AG10803 (cell line): ENCODE data around the gene COL21A1.

Source experiments
- DNase-seq: peaks from one replicate; pipeline ENCODE4 v3.0.0; 2010; ENCODE audit warnings: low read depth
- H3K4me3 ChIP-seq: 2 replicates; pipeline ENCODE4 v1.5.1; 2011; ENCODE audit warnings: mild to moderate bottlenecking, low read length, control low read depth
- CTCF ChIP-seq: conservative IDR thresholded peaks from 2 replicates; pipeline ENCODE4 v1.5.1; 2011; ENCODE audit warnings: mild to moderate bottlenecking, low read length, control low read depth, inconsistent platforms

The COL21A1 gene

GRCh38 chr6:56235245-56235644, 12.1 kb downstream of the COL21A1 start:
- no peak overlapping the region for H3K4me3 ChIP-seq
- no peak for DNase-seq
- TF ChIP-seq CTCF: no peak

GRCh38 chr6:56232436-56232835, 14.9 kb downstream of the COL21A1 start:
- H3K4me3 ChIP-seq: no peak overlapping the region
- DNase-seq: no peak
- TF ChIP-seq CTCF: no peak

- no peak for TF ChIP-seq CTCF
- DNase-seq: no peak
- no peak overlapping the region for H3K4me3 ChIP-seq
Observed at GRCh38 chr6:56231827-56232226, 15.6 kb downstream of the COL21A1 start.

GRCh38 chr6:56230976-56231566, 16.3 kb downstream of the COL21A1 start:
- no peak overlapping the region for H3K4me3 ChIP-seq
- TF ChIP-seq CTCF: no peak
- DNase-seq: no peak

GRCh38 chr6:56227071-56227879, 20.1 kb downstream of the COL21A1 start:
- DNase-seq: peak; percentile 93
- no peak overlapping the region for H3K4me3 ChIP-seq
- TF ChIP-seq CTCF: no peak

- TF ChIP-seq CTCF: no peak
- DNase-seq: peak; percentile 67
Observed at GRCh38 chr6:56223995-56224394, 23.4 kb downstream of the COL21A1 start.

GRCh38 chr6:56222499-56222898, 24.9 kb downstream of the COL21A1 start:
- peak; percentile 84 for DNase-seq
- no peak overlapping the region for H3K4me3 ChIP-seq
- no peak for TF ChIP-seq CTCF

More at GRCh38 chr6:56223995-56224394, 23.4 kb downstream of the COL21A1 start:
- no peak overlapping the region for H3K4me3 ChIP-seq
